GM23338 (cell line): ENCODE data around the gene XYLT1. TPM values are rescaled to one million over a fixed set of nuclear protein-coding genes. Genes with fewer than 3 reads are reported as not detected.

ENCODE experiments used
- ATAC-seq: fragments of 200-7000 bp; cut with Tn5 transposase; 3 replicates; pipeline ENCODE4 v1.9.1; 2020
- DNase-seq: peaks from one replicate; pipeline ENCODE4 v3.0.0-alpha.2; 2015; ENCODE audit warnings: low spot score
- H2AFZ ChIP-seq: fragments of 200-600 bp; sonication (generic); 2 replicates; pipeline ENCODE4 v1.8.0; 2016; ENCODE audit warnings: antibody characterized with exemption, mild to moderate bottlenecking, moderate library complexity
- H3F3A ChIP-seq: fragments of 200-600 bp; sonication (generic); replicated peaks from 2 replicates; pipeline ENCODE4 v1.8.0; 2017; ENCODE audit warnings: antibody characterized with exemption, mixed run types, low read depth
- H3K27ac ChIP-seq: fragments of 200-600 bp; sonication (generic); 2 replicates; pipeline ENCODE4 v1.6.1; 2016; ENCODE audit warnings: low read depth
- H3K27me3 ChIP-seq: fragments of 200-600 bp; sonication (generic); 2 replicates; pipeline ENCODE4 v1.8.0; 2016; ENCODE audit warnings: mild to moderate bottlenecking, mixed run types, moderate library complexity; ENCODE audit not compliant: insufficient read depth
- H3K36me3 ChIP-seq: fragments of 200-600 bp; sonication (generic); 2 replicates; pipeline ENCODE4 v1.8.0; 2016; ENCODE audit warnings: mild to moderate bottlenecking; ENCODE audit not compliant: insufficient read depth
- H3K4me1 ChIP-seq: fragments of 200-600 bp; sonication (generic); 2 replicates; pipeline ENCODE4 v1.8.0; 2016; ENCODE audit warnings: mild to moderate bottlenecking, moderate library complexity; ENCODE audit not compliant: insufficient read depth
- H3K4me2 ChIP-seq: fragments of 200-600 bp; sonication (generic); 2 replicates; pipeline ENCODE4 v1.7.1; 2017; ENCODE audit warnings: mixed run types
- H3K4me3 ChIP-seq: fragments of 200-600 bp; sonication (generic); 2 replicates; pipeline ENCODE4 v1.6.1; 2016; ENCODE audit warnings: mixed run types
- H3K79me2 ChIP-seq: fragments of 200-600 bp; sonication (generic); replicated peaks from 2 replicates; pipeline ENCODE4 v1.8.0; 2017; ENCODE audit warnings: mild to moderate bottlenecking; ENCODE audit not compliant: insufficient read depth
- H3K9me2 ChIP-seq: fragments of 200-600 bp; sonication (generic); 2 replicates; pipeline ENCODE4 v1.8.0; 2017; ENCODE audit not compliant: insufficient read depth
- H4K20me1 ChIP-seq: fragments of 200-600 bp; sonication (generic); replicated peaks from 2 replicates; pipeline ENCODE4 v1.8.0; 2017; ENCODE audit warnings: mild to moderate bottlenecking; ENCODE audit not compliant: insufficient read depth
- H3K27ac Mint-ChIP-seq: 2 replicates; pipeline ENCODE4 v1.8.0; 2020; ENCODE audit warnings: inconsistent platforms, mild to moderate bottlenecking, moderate library complexity, mixed read lengths
- H3K27me3 Mint-ChIP-seq: 3 replicates; pipeline ENCODE4 v1.8.0; 2022; ENCODE audit warnings: low read depth, mild to moderate bottlenecking, moderate library complexity, mixed read lengths, inconsistent platforms; ENCODE audit not compliant: insufficient read depth, poor library complexity
- H3K36me3 Mint-ChIP-seq: 3 replicates; pipeline ENCODE4 v1.8.0; 2021; ENCODE audit warnings: low read depth, mild to moderate bottlenecking, inconsistent platforms, moderate library complexity, mixed read lengths
- H3K4me1 Mint-ChIP-seq: 3 replicates; pipeline ENCODE4 v1.8.0; 2020; ENCODE audit warnings: mild to moderate bottlenecking, inconsistent platforms, mixed read lengths
- H3K4me3 Mint-ChIP-seq: 3 replicates; pipeline ENCODE4 v1.8.0; 2021; ENCODE audit warnings: moderate library complexity, mild to moderate bottlenecking, inconsistent platforms, mixed read lengths
- H3K9me3 Mint-ChIP-seq: 3 replicates; pipeline ENCODE4 v1.8.0; 2020; ENCODE audit warnings: moderate library complexity, mild to moderate bottlenecking, inconsistent platforms, mixed read lengths
- CREB1 ChIP-seq: fragments of 250-450 bp; sonication (Bioruptor Pico); IDR thresholded peaks from 2 replicates; pipeline ENCODE4 v1.5.0; 2020; ENCODE audit warnings: low read depth, mild to moderate bottlenecking, moderate library complexity
- CTCF ChIP-seq, 2 experiments: fragments of 200-600 bp in 1 of 2; sonication (generic) in 1 of 2; conservative IDR thresholded peaks; 2 replicates each; pipeline versions ENCODE4 v1.5.1 to v1.6.1; 2016 to 2017; ENCODE audit warnings: antibody characterized with exemption in 2 of 2, low read depth in 2 of 2, mild to moderate bottlenecking in 2 of 2, moderate library complexity in 1 of 2
- ETS1 ChIP-seq: IDR thresholded peaks from 2 replicates; pipeline ENCODE4 v1.6.1; 2016; ENCODE audit warnings: antibody characterized with exemption
- EZH2 ChIP-seq: fragments of 200-600 bp; sonication (generic); IDR thresholded peaks from one replicate; pipeline ENCODE4 v1.8.0; 2017; ENCODE audit warnings: antibody characterized with exemption, mild to moderate bottlenecking, low read depth; ENCODE audit not compliant: unreplicated experiment
- JUNB ChIP-seq: IDR thresholded peaks from one replicate; pipeline ENCODE4 v1.6.1; 2016; ENCODE audit warnings: antibody characterized with exemption; ENCODE audit not compliant: unreplicated experiment
- POLR2AphosphoS5 ChIP-seq: IDR thresholded peaks from 2 replicates; pipeline ENCODE4 v1.6.1; 2016; ENCODE audit warnings: antibody characterized with exemption, low read depth
- REST ChIP-seq: IDR thresholded peaks from one replicate; pipeline ENCODE4 v1.6.1; 2018; ENCODE audit warnings: antibody characterized with exemption; ENCODE audit not compliant: unreplicated experiment
- STAT1 ChIP-seq: IDR thresholded peaks from one replicate; pipeline ENCODE4 v1.6.1; 2016; ENCODE audit warnings: antibody characterized with exemption; ENCODE audit not compliant: unreplicated experiment
- ZNF114 ChIP-seq: fragments of 250-450 bp; sonication (Bioruptor Pico); IDR thresholded peaks from 2 replicates; pipeline ENCODE4 v1.5.0; 2020; ENCODE audit warnings: mild to moderate bottlenecking, moderate library complexity
- ZNF331 ChIP-seq: fragments of 250-450 bp; sonication (Bioruptor Pico); IDR thresholded peaks from 2 replicates; pipeline ENCODE4 v1.5.0; 2020; ENCODE audit warnings: low read depth, mild to moderate bottlenecking, moderate library complexity
- ZNF462 ChIP-seq: fragments of 250-450 bp; sonication (Bioruptor Pico); IDR thresholded peaks from 2 replicates; pipeline ENCODE4 v1.5.0; 2020; ENCODE audit warnings: mild to moderate bottlenecking, moderate library complexity
- polyA plus RNA-seq: library from polyadenylated mRNA; unstranded; fragments of >200 nt; fragmentation: Nextera tagmentation; extraction: Ambion mirVana; gene quantifications from 2 replicates; pipeline ENCODE4 v1.2.1, GENCODE V29; 2016
- total RNA-seq: library from RNA; depleted of rRNA; stranded (reverse); fragments of >200 nt; shearing (Covaris generic); gene quantifications from 2 replicates; pipeline ENCODE4 v1.2.3, GENCODE V29; 2014

The XYLT1 gene
- total and polyA plus RNA-seq, 2 experiments from 2014 or later, result 3.5 to 24.7 TPM

GRCh38 chr16:17320009-17320408 is 150.8 kb downstream of the XYLT1 start:
- TF ChIP-seq ETS1 (no peak), EZH2 (no peak), REST (no peak), JUNB (no peak), POLR2AphosphoS5 (no peak), ZNF462 (no peak), STAT1 (no peak), CREB1 (CRISPR knock-in tag) (no peak), ZNF114 (CRISPR knock-in tag) (no peak), ZNF331 (CRISPR knock-in tag) (no peak), CTCF (conservative IDR thresholded peaks at IDR 0.05; ENCODE audit: low read depth in 2 of 2) (no peak)
- Mint-ChIP-seq H3K4me3 (no peak overlapping the region), H3K27me3 (peaks cover 9% of the 10 kb centered on the region), H3K4me1 (peaks cover 25% of the 10 kb centered on the region), H3K27ac (peak overlapping the region; percentile 12; the same call in 1 of the 2 replicates), H3K9me3 (no peaks in the 10 kb centered on the region), H3K36me3 (no peaks in the 10 kb centered on the region)
- H3K4me3 ChIP-seq, result no peak overlapping the region
- H4K20me1 ChIP-seq, result no peaks in the 10 kb centered on the region
- H3K27ac ChIP-seq, result 0 out of 2 replicates have a peak overlapping the region, but pooled peaks have one; percentile 65
- peaks cover 19% of the 10 kb centered on the region; the same call in 1 of the 2 replicates for H3K4me1 ChIP-seq
- H3K36me3 ChIP-seq, result no peaks in the 10 kb centered on the region
- no peak overlapping the region for H3K4me2 ChIP-seq
- H3K27me3 ChIP-seq, result no peaks in the 10 kb centered on the region
- H3K9me2 ChIP-seq, result no peaks in the 10 kb centered on the region
- peaks cover 48% of the 10 kb centered on the region for H3K79me2 ChIP-seq
- DNase-seq, result no peak
- H2AFZ ChIP-seq, result no peak overlapping the region
- no peak for ATAC-seq
- 0 out of 2 replicates have a peak, but pooled peaks cover 3% of the 10 kb centered on the region for H3F3A ChIP-seq
